ENCODE measurements around the gene MEGF10.

GRCh38 chr5:127451096-127451495, 160.5 kb downstream of the MEGF10 start:
- TF ChIP-seq, protein P1, sequence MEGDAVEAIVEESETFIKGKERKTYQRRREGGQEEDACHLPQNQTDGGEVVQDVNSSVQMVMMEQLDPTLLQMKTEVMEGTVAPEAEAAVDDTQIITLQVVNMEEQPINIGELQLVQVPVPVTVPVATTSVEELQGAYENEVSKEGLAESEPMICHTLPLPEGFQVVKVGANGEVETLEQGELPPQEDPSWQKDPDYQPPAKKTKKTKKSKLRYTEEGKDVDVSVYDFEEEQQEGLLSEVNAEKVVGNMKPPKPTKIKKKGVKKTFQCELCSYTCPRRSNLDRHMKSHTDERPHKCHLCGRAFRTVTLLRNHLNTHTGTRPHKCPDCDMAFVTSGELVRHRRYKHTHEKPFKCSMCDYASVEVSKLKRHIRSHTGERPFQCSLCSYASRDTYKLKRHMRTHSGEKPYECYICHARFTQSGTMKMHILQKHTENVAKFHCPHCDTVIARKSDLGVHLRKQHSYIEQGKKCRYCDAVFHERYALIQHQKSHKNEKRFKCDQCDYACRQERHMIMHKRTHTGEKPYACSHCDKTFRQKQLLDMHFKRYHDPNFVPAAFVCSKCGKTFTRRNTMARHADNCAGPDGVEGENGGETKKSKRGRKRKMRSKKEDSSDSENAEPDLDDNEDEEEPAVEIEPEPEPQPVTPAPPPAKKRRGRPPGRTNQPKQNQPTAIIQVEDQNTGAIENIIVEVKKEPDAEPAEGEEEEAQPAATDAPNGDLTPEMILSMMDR (IDR thresholded peaks at IDR 0.05; ENCODE audit: control extremely low read depth in 1 of 3, insufficient read depth in 1 of 3, low read depth in 1 of 3, low read length in 3 of 3): no peak
- no peak for TF ChIP-seq SIN3A (conservative IDR thresholded peaks at IDR 0.05 in 1 of 2, IDR thresholded peaks at IDR 0.05 in 1 of 2; ENCODE audit: low read depth in 1 of 2, low read length in 2 of 2)
- no peak for TF ChIP-seq EP300 (IDR thresholded peaks at IDR 0.05; ENCODE audit: borderline replicate concordance in 1 of 2, low read depth in 2 of 2, low read length in 2 of 2)
- no peak for TF ChIP-seq TBP (IDR thresholded peaks at IDR 0.05; ENCODE audit: low read depth, low read length)
- no peak for TF ChIP-seq NANOG (IDR thresholded peaks at IDR 0.05; ENCODE audit: insufficient read depth, low read depth, low read length, poor library complexity, severe bottlenecking)
- TF ChIP-seq EZH2 (IDR thresholded peaks at IDR 0.05; ENCODE audit: low read depth, low read length, severe bottlenecking): no peak
- no peak for TF ChIP-seq RFX5 (IDR thresholded peaks at IDR 0.05; ENCODE audit: borderline replicate concordance, low read depth, low read length)

All from H1 (cell line).